H9 (cell line): Measurements from ENCODE around the gene DIAPH3. TPM values are rescaled to one million over a fixed set of nuclear protein-coding genes. Genes with fewer than 3 reads are reported as not detected.

Source experiments
- DNase-seq: peaks from one replicate; pipeline ENCODE4 v3.0.0-alpha.2; 2017
- H2AFZ ChIP-seq: one replicate; pipeline ENCODE4 v1.6.1; 2013; ENCODE audit warnings: mild to moderate bottlenecking, low read length, control low read depth, moderate library complexity
- H2AK5ac ChIP-seq: 2 replicates; pipeline ENCODE4 v1.6.1; 2013; ENCODE audit warnings: low read length, control low read depth, mixed read lengths; ENCODE audit not compliant: insufficient read length
- H2BK120ac ChIP-seq: one replicate; pipeline ENCODE4 v1.6.1; 2013; ENCODE audit warnings: low read depth, mild to moderate bottlenecking, low read length, control low read depth, inconsistent platforms; ENCODE audit not compliant: poor library complexity, severe bottlenecking
- H2BK12ac ChIP-seq: 2 replicates; pipeline ENCODE4 v1.6.1; 2013; ENCODE audit warnings: low read length, control low read depth, mixed read lengths, low read depth; ENCODE audit not compliant: insufficient read length
- H2BK15ac ChIP-seq: 2 replicates; pipeline ENCODE4 v1.6.1; 2013; ENCODE audit warnings: low read depth, low read length, control low read depth
- H2BK20ac ChIP-seq: one replicate; pipeline ENCODE4 v1.6.1; 2013; ENCODE audit warnings: low read depth, mild to moderate bottlenecking, low read length, control low read depth, inconsistent platforms; ENCODE audit not compliant: poor library complexity, severe bottlenecking
- H2BK5ac ChIP-seq: 2 replicates; pipeline ENCODE4 v1.6.1; 2013; ENCODE audit warnings: low read length, control low read depth, mixed read lengths; ENCODE audit not compliant: insufficient read length
- H3K14ac ChIP-seq: 2 replicates; pipeline ENCODE4 v1.6.1; 2013; ENCODE audit warnings: low read length, control low read depth; ENCODE audit not compliant: insufficient read depth
- H3K18ac ChIP-seq: 2 replicates; pipeline ENCODE4 v1.6.1; 2013; ENCODE audit warnings: low read depth, mild to moderate bottlenecking, mixed read lengths, low read length, control low read depth; ENCODE audit not compliant: insufficient read length
- H3K23ac ChIP-seq: 2 replicates; pipeline ENCODE4 v1.6.1; 2013; ENCODE audit warnings: low read length, control low read depth, mixed read lengths, low read depth; ENCODE audit not compliant: insufficient read length
- H3K23me2 ChIP-seq: 2 replicates; pipeline ENCODE4 v1.6.1; 2013; ENCODE audit warnings: low read depth, mild to moderate bottlenecking, mixed read lengths, low read length, control low read depth; ENCODE audit not compliant: insufficient read length, poor library complexity, severe bottlenecking
- H3K27ac ChIP-seq: 2 replicates; pipeline ENCODE4 v1.5.1; 2013; ENCODE audit warnings: low read length, control low read depth, mixed read lengths, low read depth; ENCODE audit not compliant: insufficient read length
- H3K27me3 ChIP-seq: 2 replicates; pipeline ENCODE4 v1.6.1; 2013; ENCODE audit warnings: low read length, control low read depth, inconsistent platforms; ENCODE audit not compliant: insufficient read depth
- H3K4ac ChIP-seq: 2 replicates; pipeline ENCODE4 v1.6.1; 2013; ENCODE audit warnings: low read depth, mild to moderate bottlenecking, control low read depth, inconsistent platforms, low read length, moderate library complexity
- H3K4me1 ChIP-seq: 2 replicates; pipeline ENCODE4 v1.6.1; 2013; ENCODE audit warnings: low read length, control low read depth, inconsistent platforms; ENCODE audit not compliant: insufficient read depth
- H3K4me2 ChIP-seq: 2 replicates; pipeline ENCODE4 v1.6.1; 2013; ENCODE audit warnings: low read length, control low read depth, mixed read lengths; ENCODE audit not compliant: insufficient read length, insufficient read depth
- H3K56ac ChIP-seq: 2 replicates; pipeline ENCODE4 v1.6.1; 2013; ENCODE audit warnings: low read depth, mild to moderate bottlenecking, mixed read lengths, low read length, control low read depth; ENCODE audit not compliant: insufficient read length
- H3K79me1 ChIP-seq: 2 replicates; pipeline ENCODE4 v1.6.1; 2013; ENCODE audit warnings: low read depth, mild to moderate bottlenecking, moderate library complexity, low read length, control low read depth, inconsistent platforms; ENCODE audit not compliant: insufficient read depth, poor library complexity, severe bottlenecking
- H3K79me2 ChIP-seq: 2 replicates; pipeline ENCODE4 v1.6.1; 2013; ENCODE audit warnings: low read length, control low read depth, inconsistent platforms; ENCODE audit not compliant: insufficient read depth
- H3K9ac ChIP-seq: 2 replicates; pipeline ENCODE4 v1.6.1; 2013; ENCODE audit warnings: low read length, control low read depth, mixed read lengths; ENCODE audit not compliant: insufficient read length; ENCODE audit errors: extremely low read depth
- H3K9me3 ChIP-seq: one replicate; pipeline ENCODE4 v1.6.1; 2013; ENCODE audit warnings: low read depth, low read length, inconsistent platforms; ENCODE audit not compliant: control insufficient read depth
- H3T11ph ChIP-seq: one replicate; pipeline ENCODE4 v1.6.1; 2013; ENCODE audit warnings: mild to moderate bottlenecking, low read length, control low read depth, inconsistent platforms
- H4K20me1 ChIP-seq: one replicate; pipeline ENCODE4 v1.6.1; 2013; ENCODE audit not compliant: control insufficient read depth, insufficient read length, insufficient read depth
- H4K5ac ChIP-seq: 2 replicates; pipeline ENCODE4 v1.6.1; 2013; ENCODE audit warnings: low read depth, mild to moderate bottlenecking, mixed read lengths, low read length, control low read depth; ENCODE audit not compliant: insufficient read length
- H4K8ac ChIP-seq: replicated peaks from 2 replicates; pipeline ENCODE4 v1.6.1; 2013; ENCODE audit warnings: low read length, control low read depth, mixed read lengths, low read depth; ENCODE audit not compliant: insufficient read length
- H4K91ac ChIP-seq: 2 replicates; pipeline ENCODE4 v1.6.1; 2013; ENCODE audit warnings: low read depth, mild to moderate bottlenecking, moderate library complexity, mixed read lengths, low read length, control low read depth; ENCODE audit not compliant: insufficient read length
- H3K27ac Mint-ChIP-seq, 3 experiments: 2 replicates in 2 of 3; 3 replicates in 1 of 3; pipeline ENCODE4 v1.8.0; 2020 to 2021; ENCODE audit warnings: mixed read lengths in 3 of 3, mild to moderate bottlenecking in 1 of 3, moderate library complexity in 1 of 3
- H3K27me3 Mint-ChIP-seq: 2 replicates; pipeline ENCODE4 v1.8.0; 2021; ENCODE audit warnings: low read depth, mild to moderate bottlenecking, moderate library complexity, mixed read lengths
- H3K36me3 Mint-ChIP-seq, 3 experiments: 2 replicates in 2 of 3; 3 replicates in 1 of 3; pipeline ENCODE4 v1.8.0; 2020 to 2021; ENCODE audit warnings: low read depth in 3 of 3, mixed read lengths in 3 of 3; ENCODE audit not compliant: insufficient read depth in 1 of 3
- H3K4me1 Mint-ChIP-seq, 2 experiments: 2 replicates each; pipeline ENCODE4 v1.8.0; 2020; ENCODE audit warnings: mixed read lengths in 2 of 2
- H3K4me3 Mint-ChIP-seq, 2 experiments: 2 replicates in 1 of 2; 3 replicates in 1 of 2; pipeline ENCODE4 v1.8.0; 2020 to 2021; ENCODE audit warnings: mild to moderate bottlenecking in 2 of 2, mixed read lengths in 2 of 2, moderate library complexity in 1 of 2
- H3K9me3 Mint-ChIP-seq, 2 experiments: 2 replicates in 1 of 2; 3 replicates in 1 of 2; pipeline ENCODE4 v1.8.0; 2020; ENCODE audit warnings: mild to moderate bottlenecking in 2 of 2, mixed read lengths in 2 of 2, moderate library complexity in 1 of 2
- WGBS: extraction: QIAGEN DNeasy Blood & Tissue Kit; methylation state at CpG from one replicate; pipeline ENCODE4 v1.1.7; 2013; ENCODE audit warnings: missing lambda C conversion rate, low lambda C conversion rate, mixed read lengths; ENCODE audit not compliant: insufficient read length; ENCODE audit errors: extremely low coverage; 5-methylcytosine and 5-hydroxymethylcytosine counted together
- total RNA-seq: library from RNA; stranded (reverse); gene quantifications from 2 replicates; pipeline ENCODE4 v1.2.1, GENCODE V29; 2021
- TF ChIP-seq, protein P1 (sequence below): fragments of 200-600 bp; sonication (generic); conservative IDR thresholded peaks from 3 replicates; pipeline ENCODE4 v1.8.0; 2021; ENCODE audit warnings: antibody characterized with exemption, mild to moderate bottlenecking

The DIAPH3 gene
- total RNA-seq, 1 experiment from 2014 or later = 23.1 TPM

DNA sequence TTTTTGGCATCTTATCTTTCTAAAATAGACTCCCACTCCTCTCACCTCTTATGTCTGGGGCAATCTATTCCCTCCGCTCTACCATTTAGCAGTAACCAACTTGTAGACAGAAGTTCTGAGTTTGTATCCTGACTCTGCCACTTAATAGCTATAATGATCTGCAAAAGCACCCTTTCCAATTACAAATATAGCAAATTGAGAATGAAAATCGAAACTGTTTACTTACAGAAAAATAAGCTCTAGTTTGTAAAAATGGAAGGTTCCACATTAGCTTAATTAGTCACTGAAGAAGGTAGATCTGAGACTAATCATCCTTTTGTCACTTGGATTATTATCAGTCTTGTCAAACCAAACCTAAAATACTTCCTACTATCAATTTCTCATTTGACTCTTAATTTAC, 409.3 kb downstream of the DIAPH3 start:
- H3K18ac ChIP-seq = no peak overlapping the region
- no peaks in the 10 kb centered on the region for H3K9me3 ChIP-seq
- no peaks in the 10 kb centered on the region for H3K27me3 ChIP-seq
- H4K5ac ChIP-seq = no peak overlapping the region
- no peak overlapping the region for H4K8ac ChIP-seq
- TF ChIP-seq, protein P1, sequence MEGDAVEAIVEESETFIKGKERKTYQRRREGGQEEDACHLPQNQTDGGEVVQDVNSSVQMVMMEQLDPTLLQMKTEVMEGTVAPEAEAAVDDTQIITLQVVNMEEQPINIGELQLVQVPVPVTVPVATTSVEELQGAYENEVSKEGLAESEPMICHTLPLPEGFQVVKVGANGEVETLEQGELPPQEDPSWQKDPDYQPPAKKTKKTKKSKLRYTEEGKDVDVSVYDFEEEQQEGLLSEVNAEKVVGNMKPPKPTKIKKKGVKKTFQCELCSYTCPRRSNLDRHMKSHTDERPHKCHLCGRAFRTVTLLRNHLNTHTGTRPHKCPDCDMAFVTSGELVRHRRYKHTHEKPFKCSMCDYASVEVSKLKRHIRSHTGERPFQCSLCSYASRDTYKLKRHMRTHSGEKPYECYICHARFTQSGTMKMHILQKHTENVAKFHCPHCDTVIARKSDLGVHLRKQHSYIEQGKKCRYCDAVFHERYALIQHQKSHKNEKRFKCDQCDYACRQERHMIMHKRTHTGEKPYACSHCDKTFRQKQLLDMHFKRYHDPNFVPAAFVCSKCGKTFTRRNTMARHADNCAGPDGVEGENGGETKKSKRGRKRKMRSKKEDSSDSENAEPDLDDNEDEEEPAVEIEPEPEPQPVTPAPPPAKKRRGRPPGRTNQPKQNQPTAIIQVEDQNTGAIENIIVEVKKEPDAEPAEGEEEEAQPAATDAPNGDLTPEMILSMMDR = no peak
- no peak overlapping the region for H3K23ac ChIP-seq
- H2BK5ac ChIP-seq = no peak overlapping the region
- no peak for DNase-seq
- no peak overlapping the region for H2AFZ ChIP-seq
- H2BK15ac ChIP-seq = no peak overlapping the region
- H3T11ph ChIP-seq = no peak overlapping the region
- no peaks in the 10 kb centered on the region for H4K20me1 ChIP-seq
- no peak overlapping the region for H4K91ac ChIP-seq
- no peak overlapping the region for H3K4me2 ChIP-seq
- no peak overlapping the region for H3K56ac ChIP-seq
- H3K4me1 ChIP-seq = no peaks in the 10 kb centered on the region
- H3K27ac ChIP-seq = no peak overlapping the region
- no peaks in the 10 kb centered on the region for H3K79me2 ChIP-seq
- H3K23me2 ChIP-seq = no peaks in the 10 kb centered on the region
- Mint-ChIP-seq H3K27ac (peak overlapping the region in 1 of 3 experiments; percentile 17; a peak in 1 of 7 replicates), H3K4me3 (no peak overlapping the region), H3K36me3 (no peaks in the 10 kb centered on the region; a peak in 1 of 7 replicates), H3K4me1 (peaks cover 26 to 28% of the 10 kb centered on the region in 2 experiments), H3K9me3 (no peaks in the 10 kb centered on the region; a peak in 2 of 5 replicates), H3K27me3 (no peaks in the 10 kb centered on the region)
- no CpG with 5 or more reads among the region's 2 CpGs for WGBS
- no peaks in the 10 kb centered on the region for H3K79me1 ChIP-seq
- H2BK20ac ChIP-seq = no peak overlapping the region
- no peak overlapping the region for H3K4ac ChIP-seq
- no peak overlapping the region for H3K9ac ChIP-seq
- no peak overlapping the region for H2BK12ac ChIP-seq
- no peak overlapping the region for H2BK120ac ChIP-seq
- no peak overlapping the region for H3K14ac ChIP-seq
- no peak overlapping the region for H2AK5ac ChIP-seq
